Transverse colon (tissue), 4 donors: ENCODE measurements around the gene SLC35A3. TPM values are rescaled to one million over a fixed set of nuclear protein-coding genes. Genes with fewer than 3 reads are reported as not detected.
"Not testable (repeated sequence)": the region's sequence is repeated elsewhere in the genome, so short reads cannot be mapped to it uniquely, and the experiment has no call there.

ENCODE experiments used
- DNase-seq: peaks from one replicate; pipeline ENCODE4 v3.0.0-alpha.2; 2019
- H3K27ac ChIP-seq, 4 donors: fragments of 200-600 bp; sonication (generic); 2 replicates each; pipeline ENCODE4 v1.5.1; 2016 to 2018; ENCODE audit warnings: inconsistent platforms in 4 of 4
- H3K27me3 ChIP-seq: fragments of 200-600 bp; sonication (generic); 2 replicates; pipeline ENCODE4 v1.5.1; 2017; ENCODE audit warnings: inconsistent platforms
- H3K36me3 ChIP-seq, 4 donors: fragments of 200-600 bp; sonication (generic); 2 replicates each; pipeline ENCODE4 v1.5.1; 2017 to 2019; ENCODE audit warnings: inconsistent platforms in 4 of 4
- H3K4me1 ChIP-seq, 4 donors: fragments of 200-600 bp; sonication (generic); 2 replicates each; pipeline ENCODE4 v1.5.1; 2017 to 2020; ENCODE audit warnings: inconsistent platforms in 4 of 4
- H3K4me3 ChIP-seq, 4 donors: fragments of 200-600 bp; sonication (generic); 1 replicate in 1 of 4; 2 replicates in 3 of 4; pipeline versions ENCODE4 v1.5.1 to v1.6.1; 2017 to 2019; ENCODE audit warnings: inconsistent platforms in 4 of 4
- H3K9me3 ChIP-seq, 2 donors: fragments of 200-600 bp; sonication (generic); 2 replicates each; pipeline ENCODE4 v1.5.1; 2017 to 2019; ENCODE audit warnings: inconsistent platforms in 2 of 2
- CTCF ChIP-seq, 5 experiments: fragments of 200-600 bp in 3 of 5; fragments of 450-650 bp in 2 of 5; sonication (generic) in 3 of 5; IDR thresholded peaks; 1 replicate in 2 of 5; 2 replicates in 3 of 5; pipeline ENCODE4 v1.5.1; 2016 to 2017; ENCODE audit warnings: antibody characterized with exemption in 5 of 5, inconsistent platforms in 3 of 5, mild to moderate bottlenecking in 2 of 5, moderate library complexity in 1 of 5
- EP300 ChIP-seq: sonication (generic); formaldehyde crosslinking; IDR thresholded peaks from one replicate; pipeline ENCODE4 v1.6.1; 2017; ENCODE audit warnings: antibody characterized with exemption, low read depth
- POLR2A ChIP-seq: fragments of 450-650 bp; IDR thresholded peaks from one replicate; pipeline ENCODE4 v1.6.1; 2016; ENCODE audit warnings: antibody characterized with exemption, mild to moderate bottlenecking, moderate library complexity
- POLR2AphosphoS5 ChIP-seq, 3 donors: sonication (generic); formaldehyde crosslinking; IDR thresholded peaks; one replicate each; pipeline ENCODE4 v1.6.1; 2016; ENCODE audit warnings: antibody characterized with exemption in 3 of 3
- WGBS, 2 donors: methylation state at CpG; one replicate each; pipeline ENCODE4 v1.1.5; 2018; ENCODE audit warnings: low coverage in 1 of 2; 5-methylcytosine and 5-hydroxymethylcytosine counted together
- in situ Hi-C, 4 donors: fragments of 200-750 bp; cut with MboI; loops; one replicate each; pipeline versions ENCODE4 v1.15.0 to v1.15.1; 2017; ENCODE audit warnings: low sequenced_read_pairs in 3 of 4, low pct_ligation_motif_present in 1 of 4, low pct_unique_long_range_greater_than_20kb in 1 of 4
- intact Hi-C: fragments of 100-400 bp; cut with DNase I; formaldehyde crosslinking; loops from one replicate; pipeline ENCODE4 v1.15.1; 2023; ENCODE audit warnings: low total_unique reads
- total RNA-seq, 4 donors: library from RNA; depleted of rRNA; stranded (reverse); fragments of >200 nt; gene quantifications; one replicate each; pipeline ENCODE4 v1.1.0, GENCODE V29; 2016

The SLC35A3 gene
- total RNA-seq, 4 donors from 2014 or later: 74.4 to 151 (median 111) TPM

DNA sequence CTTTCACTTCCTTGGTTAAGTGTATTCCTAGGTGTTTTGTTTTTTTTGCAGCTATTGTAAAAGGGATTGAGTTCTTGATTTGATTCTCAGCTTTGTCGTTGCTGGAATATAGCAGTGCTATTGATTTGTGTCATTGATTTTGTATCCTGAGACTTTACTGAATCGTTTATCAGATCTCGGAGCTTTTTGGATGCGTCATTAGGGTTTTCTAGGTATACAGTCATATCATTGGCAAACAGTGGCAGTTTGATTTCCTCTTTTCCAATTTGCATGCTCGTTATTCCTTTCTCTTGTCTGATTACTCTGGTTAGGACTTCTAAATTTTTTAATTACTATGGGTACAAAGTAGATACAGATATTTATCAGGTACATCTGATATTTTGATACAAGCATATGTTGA lies 75.4 kb downstream of the SLC35A3 start:
- in situ Hi-C loops (no loop called here), intact Hi-C loops (no loop called here)
- TF ChIP-seq POLR2A (no peak), EP300 (no peak), POLR2AphosphoS5 (IDR thresholded peaks at IDR 0.05) (no peak), CTCF (IDR thresholded peaks at IDR 0.05) (no peak)
- H3K36me3 ChIP-seq: peaks cover 0 to 5% (median 0%) of the 10 kb centered on the region in 4 donors
- WGBS, 2 donors: 83 to 100% methylated on average over 3 to 5 of the region's 5 CpGs
- H3K4me3 ChIP-seq: no peak overlapping the region
- no peak overlapping the region for H3K27ac ChIP-seq
- H3K9me3 ChIP-seq: peaks cover 0 to 4% of the 10 kb centered on the region in 2 donors
- peaks cover 5 to 52% (median 15%) of the 10 kb centered on the region in 4 donors for H3K4me1 ChIP-seq
- no peak for DNase-seq
- H3K27me3 ChIP-seq: no peaks in the 10 kb centered on the region

- DNase-seq, H3K36me3 ChIP-seq, intact Hi-C loops, H3K27ac ChIP-seq, H3K4me3 ChIP-seq, H3K9me3 ChIP-seq, H3K27me3 ChIP-seq, in situ Hi-C loops: not testable (repeated sequence)
- 83 to 92% methylated on average over 9 to 11 of the region's 11 CpGs for WGBS, 2 donors
- H3K4me1 ChIP-seq: peaks cover 0 to 32% (median 7%) of the 10 kb centered on the region in 4 donors
Measured at GRCh38 chr1:100047235-100047708, 77.5 kb downstream of the SLC35A3 start.

DNA sequence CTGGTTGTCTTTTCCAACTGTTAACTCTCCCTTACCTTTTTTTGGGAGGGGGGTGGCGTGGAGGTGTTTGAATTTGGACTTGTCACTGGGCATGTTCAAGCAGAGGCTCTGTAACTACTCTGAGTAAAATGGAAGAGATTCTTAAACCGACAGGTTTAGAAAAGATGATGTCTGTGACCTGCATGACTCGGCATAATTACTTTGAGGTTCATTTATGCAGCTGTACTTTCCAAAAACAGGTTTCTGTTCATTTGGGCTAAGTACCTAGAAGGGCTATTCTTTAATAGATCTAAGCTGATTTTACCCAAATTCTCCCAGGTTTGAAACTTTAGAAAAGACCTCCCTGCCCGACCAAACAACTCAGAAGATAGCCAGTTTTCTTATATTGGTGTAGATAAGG lies 80.3 kb downstream of the SLC35A3 start:
- intact Hi-C loops (no loop called here), in situ Hi-C loops (no loop called here)
- WGBS, 2 donors: 81 to 92% methylated on average over 2 to 4 of the region's 4 CpGs

GRCh38 chr1:100051401-100051800 lies 81.6 kb downstream of the SLC35A3 start:
- DNase-seq: no peak
- Histone ChIP-seq H3K36me3 (peaks cover 0 to 14% (median 0%) of the 10 kb centered on the region in 4 donors), H3K4me1 (peaks cover 0 to 19% (median 7%) of the 10 kb centered on the region in 4 donors), H3K9me3 (no peaks in the 10 kb centered on the region), H3K4me3 (no peak overlapping the region), H3K27ac (no peak overlapping the region), H3K27me3 (no peaks in the 10 kb centered on the region)
- in situ Hi-C loops (no loop called here), intact Hi-C loops (no loop called here)
- no peak for TF ChIP-seq CTCF (IDR thresholded peaks at IDR 0.05)
- no peak for TF ChIP-seq POLR2A
- TF ChIP-seq EP300: no peak
- TF ChIP-seq POLR2AphosphoS5 (IDR thresholded peaks at IDR 0.05): no peak
- WGBS, 2 donors: 69 to 76% methylated on average over 4 of the region's 4 CpGs

More for the DNA sequence above, 80.3 kb downstream of the SLC35A3 start:
- Histone ChIP-seq H3K9me3 (no peaks in the 10 kb centered on the region), H3K4me3 (no peak overlapping the region), H3K27ac (no peak overlapping the region), H3K27me3 (no peaks in the 10 kb centered on the region), H3K4me1 (peaks cover 0 to 23% (median 7%) of the 10 kb centered on the region in 4 donors), H3K36me3 (peaks cover 0 to 9% (median 0%) of the 10 kb centered on the region in 4 donors)
- no peak for DNase-seq
- TF ChIP-seq POLR2AphosphoS5 (IDR thresholded peaks at IDR 0.05) (no peak), POLR2A (no peak), CTCF (IDR thresholded peaks at IDR 0.05) (no peak), EP300 (no peak)

DNA sequence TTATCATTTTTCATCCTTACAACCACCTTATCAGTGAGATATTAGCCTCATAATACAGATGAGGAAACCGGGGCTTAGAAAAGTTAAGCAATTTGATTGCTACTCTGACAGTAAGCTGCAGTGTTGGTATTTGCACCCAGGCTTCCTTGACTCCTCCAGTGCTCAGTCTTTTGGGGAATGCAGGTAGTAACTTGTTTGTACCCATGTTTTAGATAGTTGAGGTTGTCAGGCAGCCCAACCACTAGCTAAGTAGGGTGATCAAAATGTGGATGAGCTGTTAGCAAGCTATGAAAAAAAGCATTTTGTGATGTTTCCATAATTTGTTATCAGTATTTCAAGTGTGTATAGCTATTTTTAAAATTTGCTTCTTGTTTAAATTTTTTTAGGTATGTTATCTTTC lies 82.1 kb downstream of the SLC35A3 start:
- in situ Hi-C loops: no loop called here
- Histone ChIP-seq H3K36me3 (peaks cover 0 to 14% (median 0%) of the 10 kb centered on the region in 4 donors), H3K4me3 (no peak overlapping the region), H3K4me1 (peaks cover 0 to 15% (median 5%) of the 10 kb centered on the region in 4 donors), H3K9me3 (no peaks in the 10 kb centered on the region), H3K27ac (no peak overlapping the region), H3K27me3 (no peaks in the 10 kb centered on the region)
- 90 to 100% methylated on average over 1 of the region's 1 CpG for WGBS, 2 donors
- no peak for TF ChIP-seq EP300
- no peak for TF ChIP-seq CTCF (IDR thresholded peaks at IDR 0.05)
- TF ChIP-seq POLR2A: no peak
- no peak for TF ChIP-seq POLR2AphosphoS5 (IDR thresholded peaks at IDR 0.05)
- no peak for DNase-seq
- intact Hi-C loops: no loop called here
